NCI-H1417 treated with DMSO at 0.1 percent for 48 hours (cell line): Measurements from ENCODE around the gene RERE.
"Not testable (repeated sequence)": the region's sequence is repeated elsewhere in the genome, so short reads cannot be mapped to it uniquely, and the experiment has no call there.

ENCODE experiments used
- DNase-seq: peaks from one replicate; lab custom pipeline; 2025; lab: John Stamatoyannopoulos, UW

The RERE gene

GRCh38 chr1:8752411-8752810 lies 65.0 kb downstream of the RERE start:
- no peak for DNase-seq

- no peak for DNase-seq
Observed at GRCh38 chr1:8751984-8752383, 65.5 kb downstream of the RERE start.

- no peak for DNase-seq
Observed at GRCh38 chr1:8747879-8748825, 69.3 kb downstream of the RERE start.

- no peak for DNase-seq
Observed at GRCh38 chr1:8746554-8746953, 70.9 kb downstream of the RERE start.

GRCh38 chr1:8745749-8746390 lies 71.6 kb downstream of the RERE start:
- DNase-seq, result no peak

- no peak for DNase-seq
Observed at GRCh38 chr1:8745346-8745745, 72.1 kb downstream of the RERE start.

- no peak for DNase-seq
Observed at GRCh38 chr1:8742022-8742924, 75.2 kb downstream of the RERE start.

- no peak for DNase-seq
Observed at GRCh38 chr1:8740034-8740449, 77.4 kb downstream of the RERE start.

GRCh38 chr1:8739377-8739776 lies 78.1 kb downstream of the RERE start:
- DNase-seq, result no peak

- DNase-seq, result no peak
Observed at GRCh38 chr1:8736927-8737326, 80.5 kb downstream of the RERE start.

GRCh38 chr1:8733484-8733883 lies 84.0 kb downstream of the RERE start:
- no peak for DNase-seq

GRCh38 chr1:8731162-8731561 lies 86.3 kb downstream of the RERE start:
- no peak for DNase-seq

- no peak for DNase-seq
Observed at GRCh38 chr1:8728464-8728863, 89.0 kb downstream of the RERE start.

- DNase-seq, result no peak
Observed at GRCh38 chr1:8727809-8728213, 89.6 kb downstream of the RERE start.

- DNase-seq, result not testable (repeated sequence)
Observed at GRCh38 chr1:8727316-8727715, 90.1 kb downstream of the RERE start.

GRCh38 chr1:8726801-8727186 lies 90.6 kb downstream of the RERE start:
- not testable (repeated sequence) for DNase-seq

- DNase-seq, result no peak
Observed at GRCh38 chr1:8723010-8723409, 94.4 kb downstream of the RERE start.

- no peak for DNase-seq
Observed at GRCh38 chr1:8722366-8722765, 95.1 kb downstream of the RERE start.

GRCh38 chr1:8721679-8722324 lies 95.6 kb downstream of the RERE start:
- DNase-seq, result no peak

GRCh38 chr1:8720347-8720746 lies 97.1 kb downstream of the RERE start:
- DNase-seq, result no peak

- DNase-seq, result no peak
Observed at GRCh38 chr1:8718850-8719361, 98.5 kb downstream of the RERE start.

- no peak for DNase-seq
Observed at GRCh38 chr1:8717148-8717547, 100.3 kb downstream of the RERE start.
